Measurements from ENCODE around the gene NPIPB4.
"Not testable (repeated sequence)": the region's sequence is repeated elsewhere in the genome, so short reads cannot be mapped to it uniquely, and the experiment has no call there.

The NPIPB4 gene

GRCh38 chr16:21857656-21858055 lies at the start of gene NPIPB4:
TSS of gene NPIPB4 (minus strand) at chr16:21857756. CDS start at chr16:21857378, 378 bp downstream.
- not testable (repeated sequence) for H3K9me3 Mint-ChIP-seq; H3K27me3 Mint-ChIP-seq (ENCODE audit: low read depth)

GRCh38 chr16:21898998-21899397 lies 41.4 kb upstream of the NPIPB4 start:
- H3K36me3 Mint-ChIP-seq (ENCODE audit: low read depth), result not testable (repeated sequence)

More at GRCh38 chr16:21857656-21858055, at the start of gene NPIPB4:
- H3K4me1 Mint-ChIP-seq (ENCODE audit: low read depth); H3K27ac Mint-ChIP-seq; H3K4me3 Mint-ChIP-seq; H3K36me3 Mint-ChIP-seq (ENCODE audit: low read depth): not testable (repeated sequence)

GRCh38 chr16:21881988-21882387 lies 24.4 kb upstream of the NPIPB4 start:
- H3K9me3 Mint-ChIP-seq; H3K27me3 Mint-ChIP-seq (ENCODE audit: low read depth); H3K4me3 Mint-ChIP-seq; H3K4me1 Mint-ChIP-seq (ENCODE audit: low read depth); H3K36me3 Mint-ChIP-seq (ENCODE audit: low read depth): not testable (repeated sequence)
- peak overlapping the region; percentile 55 for H3K27ac Mint-ChIP-seq

More at GRCh38 chr16:21898998-21899397, 41.4 kb upstream of the NPIPB4 start:
- H3K4me1 Mint-ChIP-seq (ENCODE audit: low read depth); H3K9me3 Mint-ChIP-seq; H3K27me3 Mint-ChIP-seq (ENCODE audit: low read depth); H3K27ac Mint-ChIP-seq; H3K4me3 Mint-ChIP-seq: not testable (repeated sequence)

GRCh38 chr16:21837186-21837585 lies 20.4 kb downstream of the NPIPB4 start:
- H3K4me1 Mint-ChIP-seq (ENCODE audit: low read depth); H3K9me3 Mint-ChIP-seq: not testable (repeated sequence)
- H3K27ac Mint-ChIP-seq, result peak overlapping the region; percentile 90

GRCh38 chr16:21836334-21836733 lies 21.2 kb downstream of the NPIPB4 start:
- H3K27me3 Mint-ChIP-seq (ENCODE audit: low read depth); H3K9me3 Mint-ChIP-seq; H3K4me1 Mint-ChIP-seq (ENCODE audit: low read depth); H3K4me3 Mint-ChIP-seq; H3K27ac Mint-ChIP-seq; H3K36me3 Mint-ChIP-seq (ENCODE audit: low read depth): not testable (repeated sequence)

More at GRCh38 chr16:21837186-21837585, 20.4 kb downstream of the NPIPB4 start:
- H3K36me3 Mint-ChIP-seq (ENCODE audit: low read depth); H3K27me3 Mint-ChIP-seq (ENCODE audit: low read depth): not testable (repeated sequence)
- H3K4me3 Mint-ChIP-seq, result peak overlapping the region; percentile 81

GRCh38 chr16:21835747-21836146 lies 21.8 kb downstream of the NPIPB4 start:
- not testable (repeated sequence) for H3K4me3 Mint-ChIP-seq; H3K27me3 Mint-ChIP-seq (ENCODE audit: low read depth); H3K36me3 Mint-ChIP-seq (ENCODE audit: low read depth); H3K27ac Mint-ChIP-seq; H3K9me3 Mint-ChIP-seq; H3K4me1 Mint-ChIP-seq (ENCODE audit: low read depth)

- not testable (repeated sequence) for H3K36me3 Mint-ChIP-seq (ENCODE audit: low read depth); H3K4me1 Mint-ChIP-seq (ENCODE audit: low read depth); H3K27me3 Mint-ChIP-seq (ENCODE audit: low read depth); H3K9me3 Mint-ChIP-seq; H3K27ac Mint-ChIP-seq; H3K4me3 Mint-ChIP-seq
Observed at GRCh38 chr16:21834211-21834610, 23.3 kb downstream of the NPIPB4 start.

GRCh38 chr16:21829929-21830328 lies 27.6 kb downstream of the NPIPB4 start:
- H3K9me3 Mint-ChIP-seq; H3K4me1 Mint-ChIP-seq (ENCODE audit: low read depth); H3K27ac Mint-ChIP-seq; H3K4me3 Mint-ChIP-seq; H3K36me3 Mint-ChIP-seq (ENCODE audit: low read depth); H3K27me3 Mint-ChIP-seq (ENCODE audit: low read depth): not testable (repeated sequence)

GRCh38 chr16:21826067-21826706 lies 31.4 kb downstream of the NPIPB4 start:
- not testable (repeated sequence) for H3K4me1 Mint-ChIP-seq (ENCODE audit: low read depth); H3K36me3 Mint-ChIP-seq (ENCODE audit: low read depth)

GRCh38 chr16:21825526-21825925 lies 32.0 kb downstream of the NPIPB4 start:
- not testable (repeated sequence) for H3K9me3 Mint-ChIP-seq, H3K27ac Mint-ChIP-seq

More at GRCh38 chr16:21826067-21826706, 31.4 kb downstream of the NPIPB4 start:
- not testable (repeated sequence) for H3K4me3 Mint-ChIP-seq; H3K27ac Mint-ChIP-seq; H3K27me3 Mint-ChIP-seq (ENCODE audit: low read depth); H3K9me3 Mint-ChIP-seq

GRCh38 chr16:21823258-21823657 lies 34.3 kb downstream of the NPIPB4 start:
- not testable (repeated sequence) for H3K27me3 Mint-ChIP-seq (ENCODE audit: low read depth); H3K9me3 Mint-ChIP-seq; H3K27ac Mint-ChIP-seq; H3K4me3 Mint-ChIP-seq
- Mint-ChIP-seq H3K36me3 (ENCODE audit: low read depth) (peaks cover 12% of the 10 kb centered on the region), H3K4me1 (ENCODE audit: low read depth) (peaks cover 14% of the 10 kb centered on the region)

More at GRCh38 chr16:21825526-21825925, 32.0 kb downstream of the NPIPB4 start:
- H3K36me3 Mint-ChIP-seq (ENCODE audit: low read depth); H3K27me3 Mint-ChIP-seq (ENCODE audit: low read depth); H3K4me3 Mint-ChIP-seq; H3K4me1 Mint-ChIP-seq (ENCODE audit: low read depth): not testable (repeated sequence)

GRCh38 chr16:21820908-21821465 lies 36.6 kb downstream of the NPIPB4 start:
- H3K9me3 Mint-ChIP-seq; H3K27me3 Mint-ChIP-seq (ENCODE audit: low read depth): not testable (repeated sequence)
- peak overlapping the region; percentile 85 for H3K4me3 Mint-ChIP-seq
- peak overlapping the region; percentile 90 for H3K27ac Mint-ChIP-seq
- H3K36me3 Mint-ChIP-seq (ENCODE audit: low read depth), result peaks cover 12% of the 10 kb centered on the region
- H3K4me1 Mint-ChIP-seq (ENCODE audit: low read depth), result peaks cover 14% of the 10 kb centered on the region

GRCh38 chr16:21820028-21820907 lies 37.3 kb downstream of the NPIPB4 start:
- H3K4me1 Mint-ChIP-seq (ENCODE audit: low read depth), result peaks cover 14% of the 10 kb centered on the region

GRCh38 chr16:21819617-21820016 lies 37.9 kb downstream of the NPIPB4 start:
- H3K36me3 Mint-ChIP-seq (ENCODE audit: low read depth), result peaks cover 12% of the 10 kb centered on the region
- H3K4me1 Mint-ChIP-seq (ENCODE audit: low read depth), result peaks cover 14% of the 10 kb centered on the region
- H3K27ac Mint-ChIP-seq, result peak overlapping the region; percentile 38
- not testable (repeated sequence) for H3K27me3 Mint-ChIP-seq (ENCODE audit: low read depth); H3K9me3 Mint-ChIP-seq
- peak overlapping the region; percentile 85 for H3K4me3 Mint-ChIP-seq

More at GRCh38 chr16:21820028-21820907, 37.3 kb downstream of the NPIPB4 start:
- Mint-ChIP-seq H3K27ac (peak overlapping the region; percentile 90), H3K36me3 (ENCODE audit: low read depth) (peaks cover 12% of the 10 kb centered on the region), H3K4me3 (peak overlapping the region; percentile 85)
- H3K27me3 Mint-ChIP-seq (ENCODE audit: low read depth); H3K9me3 Mint-ChIP-seq: not testable (repeated sequence)

GRCh38 chr16:21817012-21817411 lies 40.5 kb downstream of the NPIPB4 start:
- not testable (repeated sequence) for H3K4me3 Mint-ChIP-seq; H3K9me3 Mint-ChIP-seq; H3K27ac Mint-ChIP-seq; H3K27me3 Mint-ChIP-seq (ENCODE audit: low read depth)
- H3K4me1 Mint-ChIP-seq (ENCODE audit: low read depth), result peaks cover 18% of the 10 kb centered on the region
- peaks cover 14% of the 10 kb centered on the region for H3K36me3 Mint-ChIP-seq (ENCODE audit: low read depth)

Data from T-helper 1 cell treated with Interleukin-12 subunit alpha and Interleukin-12 subunit beta and Interleukin-4 antibody, amounts not matched to agents 30 μg/mL and 1 μg/mL, for 36 hours (primary cell).